Activated CD4-positive, alpha-beta T cell treated with anti-CD3 and anti-CD28 coated beads for 1 hour (primary cell): ENCODE results near the gene UGT3A2.
"Not testable (repeated sequence)": the region's sequence is repeated elsewhere in the genome, so short reads cannot be mapped to it uniquely, and the experiment has no call there.

Experiments used
- DNase-seq: peaks from one replicate; pipeline ENCODE4 v3.0.0-alpha.2; 2020

Gene UGT3A2

DNA sequence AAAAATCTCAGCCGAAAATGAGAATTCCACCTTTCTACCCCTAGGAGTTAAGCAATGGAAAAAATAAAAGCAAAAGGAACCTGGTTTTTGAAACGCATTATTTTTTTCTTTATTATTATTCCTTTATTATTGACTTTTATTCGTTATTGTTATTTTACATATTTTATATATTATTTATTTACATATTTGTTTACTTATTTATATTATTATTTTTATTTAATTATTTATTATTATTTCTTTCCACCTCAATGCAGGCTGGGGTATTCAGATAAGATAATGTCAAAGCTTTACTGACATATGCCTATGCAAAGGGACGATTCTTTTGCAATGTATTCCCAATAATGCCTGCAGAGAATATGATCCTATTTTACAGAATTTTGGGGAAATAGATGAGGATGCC, 16.7 kb downstream of the UGT3A2 start:
- DNase-seq = no peak

DNA sequence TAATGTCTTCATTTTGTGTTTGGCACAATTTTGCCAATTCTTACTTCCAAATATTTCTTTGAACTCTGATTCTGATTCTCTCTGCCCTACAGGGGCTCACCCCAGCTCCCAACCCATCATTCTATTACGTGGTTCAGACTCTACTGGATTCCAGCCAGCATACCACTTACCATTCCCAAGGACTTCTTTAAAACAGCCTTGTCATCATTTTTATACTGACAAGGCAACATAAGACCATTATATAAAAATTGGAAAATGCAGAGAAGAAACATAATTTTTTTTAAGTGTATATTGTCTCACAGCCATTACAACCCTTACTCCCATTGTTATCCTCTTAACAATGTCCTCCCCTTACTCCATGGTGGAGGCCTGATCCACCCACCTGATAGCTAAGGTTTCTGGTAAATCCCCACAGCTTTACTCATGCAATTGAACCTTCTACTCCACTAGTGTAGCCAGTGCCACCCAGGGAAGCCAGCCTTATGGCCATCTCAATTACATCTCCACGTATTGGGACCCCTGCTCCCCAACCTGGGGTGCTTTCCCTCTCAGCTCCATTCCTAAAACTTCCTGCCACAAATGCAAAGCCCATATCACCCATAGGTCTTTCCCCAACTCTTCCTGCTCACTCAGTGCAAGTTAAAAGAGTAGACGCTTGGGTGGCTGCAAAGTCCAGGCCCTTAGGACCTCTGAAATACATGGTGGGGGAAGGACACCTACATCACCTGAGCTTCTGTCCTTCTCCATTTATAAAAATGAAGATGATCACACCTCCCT, 19.1 kb downstream of the UGT3A2 start:
- no peak for DNase-seq

GRCh38 chr5:36045895-36046294, 20.8 kb downstream of the UGT3A2 start:
- DNase-seq = no peak

GRCh38 chr5:36041537-36041845, 25.2 kb downstream of the UGT3A2 start:
- no peak for DNase-seq

DNA sequence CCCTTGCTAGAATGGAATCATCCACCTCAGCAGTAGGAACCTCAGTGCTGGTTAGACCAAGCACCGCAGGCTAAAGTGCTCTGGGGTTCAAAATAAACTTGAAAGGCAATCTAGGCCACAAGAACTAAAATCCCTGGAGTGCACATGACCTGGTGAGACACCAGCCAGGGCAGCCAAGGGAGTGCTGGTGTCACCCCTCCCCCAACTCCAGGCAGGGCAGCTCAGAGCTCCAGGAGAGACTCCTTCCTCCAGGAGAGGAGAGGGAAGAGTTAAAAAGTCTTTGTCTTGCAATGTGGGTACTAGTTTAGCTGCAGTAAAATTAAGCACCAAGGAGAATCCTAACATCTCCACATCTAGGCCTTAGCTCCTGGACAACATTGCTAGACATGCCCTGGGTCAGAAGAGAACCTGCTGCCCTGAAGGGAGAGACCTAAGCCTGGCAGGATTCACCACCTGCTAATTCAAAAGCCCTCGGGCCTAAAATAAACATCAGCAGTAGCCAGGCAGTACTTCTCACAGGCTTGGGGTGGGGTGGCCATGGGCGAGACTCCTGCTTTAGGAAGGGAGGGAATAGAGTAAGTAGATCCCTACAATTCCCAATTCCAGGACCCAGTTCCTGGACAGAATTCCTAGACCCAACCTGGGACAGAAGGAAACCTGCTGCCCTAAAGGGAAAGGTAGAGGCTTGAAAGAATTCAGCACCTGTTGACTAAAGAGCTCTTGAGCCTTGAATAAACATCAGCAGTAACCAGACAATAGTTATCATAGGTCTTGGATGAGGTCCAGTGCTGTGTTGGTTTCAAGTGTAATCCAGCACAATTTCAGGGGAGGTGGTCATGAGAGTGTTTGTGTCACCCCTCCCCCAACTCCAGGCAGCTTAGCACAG, 25.8 kb downstream of the UGT3A2 start:
- DNase-seq = no peak

DNA sequence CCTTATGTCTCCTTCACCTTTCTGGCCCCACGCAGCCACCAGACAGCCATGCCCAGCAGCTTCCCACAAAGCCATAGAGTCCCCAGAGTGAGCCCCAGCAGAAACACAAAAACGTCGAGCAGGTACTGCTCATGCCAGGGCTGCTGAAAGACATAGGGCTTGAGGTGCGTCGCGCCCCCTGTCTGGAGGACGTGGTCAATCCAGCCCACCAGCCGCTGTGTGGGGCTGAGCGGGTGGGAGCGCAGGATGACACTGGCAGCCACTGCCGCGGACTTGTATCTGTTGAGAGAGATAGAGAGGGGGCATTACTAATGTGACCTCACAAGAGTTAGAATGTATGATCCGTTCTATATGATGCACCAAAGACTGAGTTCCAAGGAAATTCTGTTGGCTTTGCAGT, 31.0 kb downstream of the UGT3A2 start:
- no peak for DNase-seq

DNA sequence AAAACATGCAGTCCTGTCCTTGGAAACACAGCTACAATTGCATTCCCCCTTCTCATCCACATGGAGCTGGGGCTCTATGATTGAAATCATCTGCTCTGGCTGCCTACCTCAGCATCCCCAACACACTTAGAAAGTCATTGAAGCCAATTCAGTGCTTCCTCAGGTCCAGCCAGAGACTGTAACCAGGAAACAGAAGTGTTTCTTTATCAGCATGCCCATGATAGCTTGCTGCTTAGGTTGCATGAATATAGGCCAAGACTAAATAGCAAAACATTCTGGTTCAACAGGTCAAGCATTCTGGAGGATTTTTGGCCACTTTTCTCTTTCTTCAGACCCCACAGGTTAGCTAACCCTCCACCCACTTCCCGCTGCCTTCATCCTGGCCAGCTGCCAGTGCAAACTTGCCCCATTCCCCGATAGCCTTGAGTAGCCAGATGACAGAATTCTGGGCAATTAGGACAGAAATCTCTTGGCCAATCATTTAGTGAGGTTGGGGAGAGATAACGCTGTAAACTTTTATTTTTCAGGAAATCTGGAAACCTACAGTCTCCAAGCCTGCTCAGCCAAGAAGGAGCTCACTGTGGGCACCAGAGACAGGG, 32.0 kb downstream of the UGT3A2 start:
- DNase-seq = not testable (repeated sequence)

GRCh38 chr5:36033486-36033885, 33.2 kb downstream of the UGT3A2 start:
- no peak for DNase-seq

DNA sequence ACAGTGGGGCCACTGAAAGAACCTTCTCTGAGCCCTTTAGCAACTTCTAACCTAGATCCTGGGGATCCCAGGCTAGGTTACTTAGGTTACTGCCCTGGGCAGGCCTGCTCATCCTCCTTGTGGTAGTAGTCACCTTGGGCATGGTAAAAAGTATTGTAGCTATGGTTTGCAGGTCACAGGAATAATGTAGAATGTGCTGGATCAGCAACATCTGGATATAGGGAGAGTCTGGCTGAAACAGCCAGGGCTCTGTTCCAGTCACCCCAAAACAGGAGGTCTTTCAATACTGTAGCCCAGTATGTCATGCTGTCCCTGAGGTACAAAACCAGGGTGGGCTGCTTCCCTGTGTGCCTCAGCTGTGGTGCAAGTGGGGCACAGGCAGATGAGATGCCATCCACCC, 33.6 kb downstream of the UGT3A2 start:
- no peak for DNase-seq

DNA sequence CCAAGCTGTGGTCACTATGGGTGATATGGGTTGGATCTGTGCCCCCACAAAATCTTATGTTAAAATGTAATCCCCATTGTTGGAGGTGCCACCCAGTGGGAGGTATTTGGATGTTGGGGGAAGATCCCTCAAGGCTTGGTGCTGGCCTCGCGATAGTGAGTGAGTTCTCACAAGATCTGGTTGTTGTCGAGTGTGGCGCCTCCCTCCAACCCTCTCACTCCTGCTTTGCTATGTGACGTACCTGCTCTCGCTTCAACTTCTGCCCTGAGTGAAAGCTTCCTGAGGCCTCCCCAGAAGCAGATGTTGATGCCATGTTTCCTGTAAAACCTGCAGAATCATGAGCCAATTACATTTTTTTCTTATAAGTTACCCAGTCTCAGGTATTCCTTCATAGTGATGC, 35.5 kb downstream of the UGT3A2 start:
- DNase-seq = no peak

- DNase-seq = no peak
Measured at GRCh38 chr5:36029914-36030313, 36.8 kb downstream of the UGT3A2 start.

GRCh38 chr5:36028816-36029465, 37.7 kb downstream of the UGT3A2 start:
- DNase-seq = no peak

- no peak for DNase-seq
Measured at GRCh38 chr5:36027711-36028110, 39.0 kb downstream of the UGT3A2 start.

GRCh38 chr5:36026706-36027465, 39.8 kb downstream of the UGT3A2 start:
- no peak for DNase-seq

DNA sequence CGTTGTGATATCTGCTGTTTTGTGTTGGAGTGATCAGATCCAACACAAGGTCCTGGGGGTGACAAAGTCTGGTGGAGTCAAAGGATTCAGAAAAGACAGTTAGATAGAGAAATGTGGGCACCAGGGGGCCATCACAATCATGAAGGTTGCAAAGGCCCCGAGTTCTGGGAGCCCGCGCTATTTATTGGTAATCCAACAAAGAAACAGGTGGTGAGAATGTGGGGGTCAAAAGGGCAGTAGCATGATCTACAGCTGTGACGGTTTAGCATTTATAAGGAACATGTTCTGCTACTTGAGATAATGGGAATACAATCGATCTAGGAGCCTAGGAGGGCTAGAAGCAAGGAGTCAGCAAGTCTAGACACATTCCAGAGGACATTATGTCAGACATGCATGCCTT, 44.4 kb downstream of the UGT3A2 start:
- DNase-seq = not testable (repeated sequence)

DNA sequence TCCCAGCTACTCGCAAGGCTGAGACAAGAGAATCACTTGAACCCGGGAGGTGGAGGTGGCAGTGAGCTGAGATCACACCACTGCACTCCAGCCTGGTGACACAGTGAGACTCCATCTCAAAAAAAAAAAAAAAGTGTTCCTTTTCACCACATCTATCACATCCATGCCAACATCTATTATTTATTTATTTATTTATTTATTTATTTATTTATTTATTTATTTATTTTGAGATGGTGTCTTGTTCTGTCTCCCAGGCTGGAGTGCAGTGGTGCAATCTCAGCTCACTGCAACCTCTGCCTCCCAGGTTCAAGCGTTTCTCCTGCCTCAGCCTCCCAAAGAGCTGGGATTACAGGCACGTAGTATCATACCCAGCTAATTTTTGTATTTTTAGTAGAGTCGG, 47.1 kb downstream of the UGT3A2 start:
- not testable (repeated sequence) for DNase-seq

GRCh38 chr5:36017622-36018021, 49.1 kb downstream of the UGT3A2 start:
- DNase-seq = no peak

DNA sequence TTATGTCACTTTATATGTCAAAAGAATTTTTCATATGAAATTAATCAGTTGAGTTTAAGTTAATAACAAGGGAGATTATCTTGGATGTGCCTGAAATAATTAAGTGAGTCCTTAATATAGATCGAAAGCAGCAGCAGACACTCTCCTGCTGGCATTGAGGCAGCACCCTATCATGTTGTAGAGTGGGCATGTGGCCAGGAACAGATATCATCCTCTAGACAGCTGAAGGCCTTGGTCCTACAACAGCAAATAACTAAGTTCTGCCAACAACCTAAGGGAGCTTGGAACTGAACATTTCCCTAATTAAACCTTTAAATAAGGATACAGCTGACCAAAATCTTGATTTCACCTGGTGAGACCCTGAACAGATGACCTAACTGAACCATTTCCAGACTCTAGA, 49.7 kb downstream of the UGT3A2 start:
- DNase-seq = no peak

DNA sequence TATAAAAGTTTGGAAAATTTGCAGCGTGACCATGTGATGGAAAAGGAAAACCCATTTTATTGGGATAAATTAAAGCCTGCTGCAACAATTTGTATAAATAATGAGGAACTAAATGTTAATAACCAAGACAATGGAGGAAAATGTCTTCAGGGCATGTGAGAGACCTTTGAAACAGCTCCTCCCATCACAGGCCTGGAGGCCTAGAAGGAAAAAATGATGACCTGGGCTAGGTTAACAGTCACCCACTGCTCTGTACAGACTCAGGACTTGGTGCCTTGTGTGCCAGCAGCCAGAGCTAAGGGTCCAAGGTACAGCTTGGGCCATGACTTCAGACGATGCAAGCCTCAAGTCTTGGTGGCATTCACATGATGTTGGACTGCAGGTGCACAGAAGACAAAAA, 53.5 kb downstream of the UGT3A2 start:
- DNase-seq = no peak

GRCh38 chr5:36009698-36010097, 57.0 kb downstream of the UGT3A2 start:
- no peak for DNase-seq

- no peak for DNase-seq
Measured at GRCh38 chr5:36007366-36007765, 59.3 kb downstream of the UGT3A2 start.

GRCh38 chr5:36006163-36006562, 60.5 kb downstream of the UGT3A2 start:
- DNase-seq = no peak

GRCh38 chr5:36001032-36001431, 65.7 kb downstream of the UGT3A2 start:
- no peak for DNase-seq
